GM20431 (cell line): ENCODE measurements around the gene UBE2I.

Experiments used
- in situ Hi-C: fragments of 300-500 bp; cut with MseI, MboI; formaldehyde crosslinking; loops from one replicate; pipeline ENCODE4 v1.15.0; 2020; ENCODE audit warnings: low sequenced_read_pairs; ENCODE audit not compliant: unreplicated experiment

Gene UBE2I

DNA sequence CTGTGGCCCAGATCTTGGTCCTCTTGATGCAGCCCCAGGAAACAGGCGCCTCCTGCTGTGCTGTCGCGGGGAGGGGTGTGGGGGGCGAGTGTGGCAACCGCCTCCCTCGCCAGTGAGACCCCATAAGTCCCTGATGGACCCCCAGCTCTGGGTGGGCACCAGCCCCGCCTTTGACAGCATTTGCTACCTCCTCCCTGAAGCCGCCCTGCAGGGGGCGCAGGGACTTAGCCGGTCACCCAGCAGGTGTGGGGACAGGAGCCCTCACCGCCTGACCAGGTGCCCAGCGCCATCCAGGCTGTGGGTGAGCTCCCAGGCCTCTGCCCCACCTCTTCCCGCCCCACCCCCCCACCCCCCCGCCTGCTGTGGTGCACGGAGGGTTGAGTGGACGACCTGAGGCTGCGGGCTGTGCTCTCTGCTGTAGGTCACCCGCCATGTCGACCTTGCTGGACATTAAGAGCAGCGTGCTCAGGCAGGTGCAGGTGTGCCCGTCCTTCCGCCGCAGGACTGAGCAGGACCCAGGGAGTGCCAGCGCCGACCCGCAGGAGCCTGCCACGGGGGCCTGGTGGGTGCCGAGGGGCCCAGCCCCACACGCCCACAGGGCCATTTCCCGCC lies 28.8 kb downstream of the UBE2I start:
- in situ Hi-C loops = no loop called here

DNA sequence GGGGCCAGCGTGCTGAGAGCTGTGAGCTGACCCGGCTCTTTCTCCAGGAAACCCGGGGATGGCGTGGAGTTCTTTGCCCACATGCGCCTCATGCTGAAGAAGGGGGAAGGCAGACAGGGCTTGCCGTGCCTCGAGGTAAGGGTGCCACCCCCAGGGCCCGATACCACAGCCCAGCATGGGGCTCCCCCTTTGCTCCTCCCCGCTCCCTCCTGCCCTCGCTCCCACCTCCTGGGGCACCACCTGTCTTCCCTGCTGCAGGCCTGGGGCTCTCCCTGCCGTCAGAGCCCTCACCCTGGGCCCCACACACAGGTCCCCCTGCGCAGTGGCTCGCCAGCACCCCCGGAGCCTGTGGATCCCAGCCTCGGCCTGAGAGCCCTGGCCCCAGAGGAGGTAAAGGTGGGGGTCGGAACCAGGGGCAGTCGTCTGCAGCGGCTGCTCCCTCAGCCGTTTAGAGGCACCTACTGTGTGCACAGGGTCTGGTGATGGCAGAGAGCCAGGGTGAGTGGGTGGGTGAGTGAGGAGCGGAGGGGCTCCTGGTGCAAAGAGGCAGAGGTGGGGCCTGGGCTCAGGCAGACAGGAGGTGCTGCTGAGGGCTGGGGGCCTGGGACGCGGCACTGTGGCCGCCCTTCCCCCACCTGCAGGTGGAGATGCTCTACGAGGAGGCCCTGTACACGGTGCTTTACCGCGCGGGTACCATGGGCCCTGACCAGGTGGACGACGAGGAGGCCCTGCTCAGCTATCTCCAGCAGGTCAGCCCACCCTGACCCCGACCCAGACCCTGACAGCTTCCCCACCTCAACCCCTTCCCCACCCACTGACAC lies 29.6 kb downstream of the UBE2I start:
- in situ Hi-C loops = no loop called here

DNA sequence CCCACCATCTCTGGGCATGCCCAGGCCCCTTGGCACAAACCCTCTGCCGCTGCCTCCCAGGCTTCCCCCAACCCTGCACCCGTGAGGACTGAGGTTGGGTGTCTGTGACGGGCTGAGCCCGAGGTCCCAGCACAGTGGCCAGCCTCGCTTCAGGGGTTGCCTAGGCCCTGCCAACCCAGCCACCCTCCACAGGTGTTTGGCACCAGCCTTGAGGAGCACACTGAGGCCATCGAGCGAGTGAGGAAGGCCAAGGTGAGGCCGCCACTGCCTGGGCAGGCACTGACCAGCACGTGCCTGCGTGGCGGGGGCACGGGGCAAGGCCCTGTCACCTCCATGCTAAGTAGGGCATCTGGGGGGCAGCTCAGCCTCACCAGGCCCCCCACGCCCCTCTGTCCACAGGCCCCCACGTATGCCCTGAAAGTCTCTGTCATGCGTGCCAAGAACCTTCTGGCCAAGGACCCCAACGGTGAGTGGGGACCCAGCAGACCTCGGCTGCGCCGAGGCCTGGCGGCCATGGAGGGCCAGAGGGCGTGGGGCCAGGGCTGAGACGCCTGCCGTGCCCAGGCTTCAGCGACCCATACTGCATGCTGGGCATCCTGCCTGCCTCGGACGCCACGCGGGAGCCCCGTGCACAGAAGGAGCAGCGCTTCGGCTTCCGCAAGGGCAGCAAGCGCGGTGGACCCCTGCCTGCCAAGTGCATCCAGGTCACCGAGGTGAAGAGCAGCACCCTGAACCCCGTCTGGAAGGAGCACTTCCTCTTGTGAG lies 31.5 kb downstream of the UBE2I start:
- in situ Hi-C loops = no loop called here

DNA sequence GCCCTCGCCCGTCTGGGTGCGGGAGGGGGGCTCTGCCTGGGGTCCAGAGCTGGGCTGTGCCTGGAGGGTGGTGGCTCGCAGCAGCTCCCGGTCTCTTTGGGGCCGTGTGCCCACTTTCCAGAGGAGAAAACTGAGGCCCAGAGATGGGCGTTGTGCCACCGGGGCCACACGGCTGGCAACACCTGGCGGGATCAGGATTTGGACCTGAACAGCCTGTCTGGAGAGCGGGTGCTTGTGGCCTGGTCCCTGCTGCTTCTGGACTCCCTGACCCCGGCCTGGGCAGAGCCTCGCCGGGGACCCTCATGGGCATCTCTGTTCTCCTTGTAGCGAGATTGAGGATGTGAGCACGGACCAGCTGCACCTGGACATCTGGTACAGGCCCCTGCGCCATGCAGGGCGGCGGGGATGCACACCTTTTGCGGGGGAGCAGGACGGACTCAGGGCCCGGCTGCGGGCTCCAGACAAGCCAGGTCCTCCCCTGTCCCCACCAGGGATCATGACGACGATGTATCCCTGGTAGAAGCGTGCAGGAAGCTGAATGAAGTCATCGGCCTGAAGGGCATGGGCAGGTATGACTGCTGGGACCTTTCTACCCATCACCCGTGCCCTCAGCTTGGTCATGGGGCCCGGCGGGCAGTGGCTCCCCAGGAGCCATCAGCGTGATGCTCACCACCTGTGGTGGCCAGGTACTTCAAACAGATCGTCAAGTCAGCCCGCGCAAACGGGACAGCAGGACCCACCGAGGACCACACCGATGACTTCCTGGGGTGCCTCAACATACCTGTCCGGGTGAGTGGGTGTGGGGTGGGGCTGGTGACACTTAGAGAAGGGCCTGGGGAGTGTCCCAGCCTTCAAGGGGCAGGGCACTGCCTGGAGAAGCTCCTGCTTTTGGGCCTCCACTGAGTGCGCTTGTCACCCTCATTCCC lies 32.3 kb downstream of the UBE2I start:
- in situ Hi-C loops = no loop called here

DNA sequence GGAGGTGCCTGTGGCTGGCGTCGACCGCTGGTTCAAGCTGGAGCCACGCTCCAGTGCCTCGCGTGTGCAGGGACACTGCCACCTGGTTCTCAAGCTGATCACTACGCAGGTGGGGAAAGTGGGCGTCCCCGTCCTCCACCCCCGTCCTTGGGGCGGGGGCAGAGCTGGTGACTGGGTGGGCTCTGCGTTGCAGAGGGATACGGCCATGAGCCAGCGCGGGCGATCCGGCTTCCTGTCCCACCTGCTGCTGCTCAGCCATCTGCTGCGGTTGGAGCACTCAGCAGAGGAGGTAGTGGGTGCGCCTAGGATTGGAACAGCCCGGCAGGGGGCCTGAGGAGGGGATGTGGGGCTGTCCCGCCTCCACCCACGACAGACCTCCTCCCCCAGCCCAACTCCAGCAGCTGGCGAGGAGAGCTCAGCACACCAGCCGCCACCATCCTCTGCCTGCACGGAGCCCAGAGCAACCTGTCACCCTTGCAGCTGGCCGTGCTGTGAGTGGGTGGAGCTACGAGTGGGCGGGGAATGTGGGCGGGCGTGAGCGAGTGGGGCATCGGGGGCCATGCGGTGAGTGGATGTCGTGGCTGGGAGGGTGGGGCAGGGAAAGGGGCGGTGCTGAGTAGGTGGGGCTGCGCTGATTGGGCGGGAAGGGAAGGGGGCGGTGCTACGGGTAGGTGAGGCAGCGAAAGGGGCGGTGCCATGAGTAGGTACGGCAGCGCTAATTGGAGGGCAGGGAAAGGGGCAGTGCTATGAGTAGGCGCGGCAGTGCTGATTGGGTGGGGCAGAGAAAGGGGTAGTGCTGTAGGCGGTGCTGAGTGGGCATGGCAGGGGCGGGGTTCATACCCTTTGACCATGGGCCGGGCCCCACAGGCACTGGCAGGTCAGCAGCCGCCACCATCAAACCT lies 33.3 kb downstream of the UBE2I start:
- in situ Hi-C loops = no loop called here

DNA sequence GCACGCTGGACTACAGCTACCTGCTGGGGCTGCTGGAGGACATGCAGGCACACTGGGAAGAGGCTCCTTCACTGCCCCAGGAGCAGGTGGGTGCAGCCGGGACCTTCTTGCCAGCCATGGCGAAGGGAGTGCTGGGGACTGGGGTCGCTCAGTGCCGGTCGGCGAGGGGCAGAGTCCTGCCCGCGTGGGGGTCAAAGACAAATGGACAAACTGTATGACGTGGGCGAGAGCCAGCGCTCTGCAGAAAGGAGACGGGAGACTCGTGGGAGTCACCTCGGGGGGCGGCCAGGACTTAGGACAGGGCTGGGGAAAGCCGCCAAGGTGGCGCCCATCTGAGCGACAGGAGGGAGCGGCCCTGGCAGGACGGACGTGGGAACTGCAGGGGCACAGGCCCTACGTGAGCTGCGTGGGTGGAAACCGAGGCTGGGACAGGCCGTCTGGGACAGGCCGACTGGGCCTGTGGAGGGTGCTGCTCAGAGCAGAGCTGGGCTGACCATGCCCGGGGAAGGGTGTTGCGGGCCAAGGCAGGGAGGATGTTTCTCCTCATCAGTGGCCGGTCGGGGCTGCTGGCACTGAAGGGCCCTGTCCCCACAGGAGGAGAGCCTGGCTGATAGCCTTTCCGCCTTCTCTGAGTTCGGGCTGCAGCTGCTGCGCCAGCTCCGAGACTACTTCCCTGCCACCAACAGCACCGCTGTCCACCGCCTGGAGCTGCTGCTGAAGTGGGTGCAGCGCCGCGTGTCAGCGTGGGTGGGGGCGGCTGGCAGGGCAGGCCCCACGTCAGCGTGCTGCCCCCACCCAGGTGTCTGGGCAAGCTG lies 34.2 kb downstream of the UBE2I start:
- in situ Hi-C loops = no loop called here

DNA sequence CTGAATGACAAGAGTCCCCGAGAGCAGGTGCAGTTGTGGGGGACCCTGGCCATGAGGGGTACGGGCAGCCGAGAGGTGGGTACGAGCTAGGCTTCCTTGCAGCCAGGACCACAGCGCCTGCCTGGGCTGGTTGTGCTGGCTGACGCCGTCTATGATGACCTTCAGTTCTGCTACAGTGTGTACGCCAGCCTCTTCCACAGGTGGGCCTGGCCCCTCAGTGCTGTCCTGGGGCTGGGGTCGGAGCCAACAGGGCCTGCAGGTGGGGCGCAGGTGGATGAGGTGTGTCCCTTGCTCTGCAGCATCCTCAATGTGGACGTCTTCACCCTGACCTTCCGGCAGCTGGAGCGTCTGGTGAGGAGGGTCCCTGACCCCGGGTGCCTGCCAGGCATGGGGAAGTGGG lies 35.1 kb downstream of the UBE2I start:
- in situ Hi-C loops = no loop called here

DNA sequence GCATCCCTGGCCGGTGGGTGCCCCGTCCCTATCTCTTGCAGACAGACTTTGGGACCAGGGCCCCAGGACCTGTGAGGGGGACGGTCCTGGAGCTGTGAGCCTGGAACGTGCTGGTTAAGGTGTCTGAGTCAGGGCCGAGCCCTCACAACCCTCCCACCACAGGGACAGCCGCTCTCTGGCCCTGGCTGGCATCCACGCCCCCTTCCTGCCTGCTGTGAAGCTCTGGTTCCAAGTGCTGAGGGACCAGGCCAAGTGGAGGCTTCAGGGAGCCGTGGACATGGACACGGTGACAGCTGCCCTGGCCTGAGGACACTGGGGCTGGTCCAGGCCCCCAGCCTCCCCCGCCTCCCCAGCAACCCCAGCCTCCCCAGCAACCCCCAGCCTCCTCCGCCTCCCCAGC lies 35.7 kb downstream of the UBE2I start:
- in situ Hi-C loops = no loop called here

DNA sequence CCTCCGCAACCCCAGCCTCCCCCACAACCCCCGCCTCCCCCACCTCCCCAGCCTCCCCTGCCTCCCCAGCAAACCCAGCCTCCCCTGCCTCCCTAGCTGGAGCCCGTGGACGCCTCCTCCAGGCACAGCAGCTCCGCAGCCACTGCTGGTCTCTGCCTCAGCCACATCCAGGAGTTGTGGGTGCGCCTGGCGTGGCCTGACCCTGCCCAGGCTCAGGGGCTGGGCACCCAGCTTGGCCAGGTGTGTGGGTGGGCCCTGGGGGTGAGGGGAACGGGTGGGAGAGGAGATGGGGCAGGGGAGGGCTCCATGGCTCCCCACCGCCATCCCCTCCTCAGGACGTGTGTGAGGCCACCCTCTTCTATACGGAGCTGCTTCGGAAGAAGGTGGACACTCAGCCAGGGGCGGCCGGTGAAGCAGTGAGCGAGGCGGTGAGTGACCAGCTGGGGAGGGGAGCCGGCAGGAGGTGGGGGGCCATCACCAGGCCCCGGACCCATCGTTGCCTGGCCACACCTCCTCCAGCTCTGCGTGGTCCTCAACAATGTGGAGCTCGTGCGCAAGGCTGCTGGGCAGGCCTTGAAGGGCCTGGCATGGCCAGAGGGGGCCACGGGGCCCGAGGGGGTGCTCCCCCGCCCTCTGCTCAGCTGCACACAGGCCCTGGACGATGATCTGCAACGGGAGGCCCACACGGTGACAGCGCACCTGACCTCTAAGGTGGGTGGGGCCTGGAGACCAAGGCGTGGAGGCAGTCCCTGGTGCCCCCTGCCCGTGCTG lies 36.4 kb downstream of the UBE2I start:
- in situ Hi-C loops = no loop called here

DNA sequence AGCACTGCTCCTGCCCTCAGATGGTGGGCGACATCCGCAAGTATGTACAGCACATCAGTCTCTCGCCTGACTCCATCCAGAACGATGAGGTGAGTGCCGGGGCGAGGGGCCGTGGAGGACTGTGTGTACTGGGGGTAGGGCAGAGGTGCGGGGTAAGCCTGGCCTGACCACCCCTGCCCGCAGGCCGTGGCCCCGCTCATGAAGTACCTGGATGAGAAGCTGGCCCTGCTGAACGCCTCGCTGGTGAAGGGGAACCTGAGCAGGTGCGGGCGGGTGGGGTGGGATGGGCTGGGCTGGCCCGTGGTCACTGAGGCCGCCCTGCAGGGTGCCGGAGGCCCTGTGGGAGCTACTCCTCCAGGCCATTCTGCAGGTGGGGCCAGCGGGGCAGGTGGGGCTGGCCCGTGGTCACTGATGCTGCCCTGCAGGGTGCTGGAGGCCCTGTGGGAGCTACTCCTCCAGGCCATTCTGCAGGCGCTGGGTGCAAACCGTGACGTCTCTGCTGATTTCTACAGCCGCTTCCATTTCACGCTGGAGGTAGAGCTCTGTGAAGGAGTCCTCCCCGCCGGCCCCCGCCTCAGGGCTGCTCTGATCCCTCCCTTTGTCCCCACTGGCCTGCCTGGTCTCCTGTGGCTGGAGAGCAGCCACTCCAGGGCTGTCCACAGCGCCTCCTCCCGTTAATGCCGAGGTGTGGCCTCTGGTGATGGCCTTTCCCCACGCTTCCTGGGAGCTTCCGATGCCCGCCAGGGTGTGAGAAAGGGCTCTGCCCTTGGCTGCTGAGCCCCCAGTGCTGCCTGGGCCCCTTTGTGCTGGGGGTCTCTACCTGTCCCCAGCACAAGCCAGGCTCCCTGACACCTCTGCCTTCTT lies 37.2 kb downstream of the UBE2I start:
- in situ Hi-C loops = no loop called here

DNA sequence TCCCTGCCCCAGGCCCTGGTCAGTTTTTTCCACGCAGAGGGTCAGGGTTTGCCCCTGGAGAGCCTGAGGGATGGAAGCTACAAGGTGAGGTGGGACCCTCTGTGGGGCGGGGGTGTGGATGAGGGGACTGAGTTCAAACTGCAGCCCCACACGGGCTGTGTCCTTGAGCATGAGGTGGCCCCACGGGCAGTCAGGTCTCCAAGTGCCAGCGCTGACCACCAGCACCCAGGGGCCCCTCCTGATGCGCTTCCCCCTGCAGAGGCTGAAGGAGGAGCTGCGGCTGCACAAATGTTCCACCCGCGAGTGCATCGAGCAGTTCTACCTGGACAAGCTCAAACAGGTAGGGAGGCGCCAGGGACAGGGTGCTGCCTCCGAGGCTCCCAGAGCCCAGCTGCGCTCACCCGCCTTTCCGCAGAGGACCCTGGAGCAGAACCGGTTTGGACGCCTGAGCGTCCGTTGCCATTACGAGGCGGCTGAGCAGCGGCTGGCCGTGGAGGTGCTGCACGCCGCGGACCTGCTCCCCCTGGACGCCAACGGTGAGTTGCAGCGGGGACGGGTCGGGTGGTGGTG lies 37.9 kb downstream of the UBE2I start:
- in situ Hi-C loops = no loop called here

DNA sequence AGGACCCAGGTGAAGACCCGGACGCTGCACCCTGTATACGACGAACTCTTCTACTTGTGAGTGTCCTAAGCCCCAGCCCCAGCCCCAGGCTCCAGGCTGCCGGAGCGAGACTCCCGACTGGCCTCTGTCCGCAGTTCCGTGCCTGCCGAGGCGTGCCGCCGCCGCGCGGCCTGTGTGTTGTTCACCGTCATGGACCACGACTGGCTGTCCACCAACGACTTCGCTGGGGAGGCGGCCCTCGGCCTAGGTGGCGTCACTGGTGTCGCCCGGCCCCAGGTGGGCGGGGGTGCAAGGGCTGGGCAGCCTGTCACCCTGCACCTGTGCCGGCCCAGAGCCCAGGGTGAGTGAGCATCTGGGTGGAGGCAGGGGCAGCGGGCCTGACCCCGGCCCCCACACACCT lies 38.5 kb downstream of the UBE2I start:
- in situ Hi-C loops = no loop called here

DNA sequence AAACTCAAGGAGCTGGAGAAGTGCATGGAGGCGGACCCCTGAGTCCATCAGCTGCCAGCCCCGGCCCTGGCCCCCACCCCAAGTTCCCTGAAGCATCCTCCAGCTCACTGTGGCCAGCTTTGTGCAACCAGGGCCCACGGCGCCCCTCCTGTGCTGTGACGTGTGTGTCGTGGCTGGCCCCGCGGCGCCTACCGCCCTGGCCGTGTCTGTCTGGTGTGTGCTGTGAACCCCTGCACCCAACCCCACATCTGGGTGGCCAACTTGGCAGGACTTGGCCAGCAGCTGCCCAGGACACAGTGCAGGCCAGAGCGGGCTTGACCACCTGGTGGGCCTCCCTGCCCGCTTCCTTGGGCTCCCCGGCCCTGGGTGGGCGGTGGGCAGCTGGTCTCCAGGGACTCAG lies 39.0 kb downstream of the UBE2I start:
- in situ Hi-C loops = no loop called here

DNA sequence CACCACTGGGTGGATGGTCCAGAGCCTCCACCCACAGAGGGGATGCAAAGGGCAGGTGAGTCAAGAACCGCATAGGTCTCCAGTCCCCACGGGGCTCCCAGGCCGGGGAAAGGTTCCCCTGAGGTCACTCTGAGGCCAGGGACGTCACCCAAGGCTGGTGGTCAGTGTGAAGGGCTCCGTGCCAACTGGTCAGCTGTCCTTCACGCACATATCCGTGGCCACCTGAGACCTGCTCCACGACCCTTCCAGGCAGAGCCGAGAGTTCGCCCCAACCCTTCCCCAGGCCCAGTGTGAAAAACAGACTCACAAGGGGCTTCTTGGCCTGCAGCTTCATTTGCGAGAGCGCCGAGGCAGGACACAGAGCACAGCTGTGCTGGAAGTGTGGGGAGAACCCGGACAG lies 39.5 kb downstream of the UBE2I start:
- in situ Hi-C loops = no loop called here

DNA sequence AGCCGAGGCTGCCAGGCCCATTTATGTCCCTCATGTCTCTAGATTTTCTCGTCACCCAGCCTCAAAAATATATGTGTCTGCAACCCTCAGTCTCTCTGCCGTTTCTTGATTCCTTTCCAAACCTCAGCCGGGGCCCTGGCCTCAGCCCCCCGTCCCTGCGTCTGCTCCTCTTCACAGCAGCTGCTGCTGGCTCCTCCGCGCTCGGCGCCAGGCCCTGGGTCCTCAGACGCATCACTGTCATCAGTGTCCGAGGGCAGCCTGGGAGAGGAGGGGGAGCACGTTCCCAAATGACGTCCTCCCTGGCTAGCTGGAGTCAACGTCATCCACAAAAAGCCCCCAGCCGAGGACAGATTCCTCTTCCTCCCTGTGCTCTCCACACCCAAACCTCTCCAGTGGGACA lies 39.9 kb downstream of the UBE2I start:
- in situ Hi-C loops = no loop called here

DNA sequence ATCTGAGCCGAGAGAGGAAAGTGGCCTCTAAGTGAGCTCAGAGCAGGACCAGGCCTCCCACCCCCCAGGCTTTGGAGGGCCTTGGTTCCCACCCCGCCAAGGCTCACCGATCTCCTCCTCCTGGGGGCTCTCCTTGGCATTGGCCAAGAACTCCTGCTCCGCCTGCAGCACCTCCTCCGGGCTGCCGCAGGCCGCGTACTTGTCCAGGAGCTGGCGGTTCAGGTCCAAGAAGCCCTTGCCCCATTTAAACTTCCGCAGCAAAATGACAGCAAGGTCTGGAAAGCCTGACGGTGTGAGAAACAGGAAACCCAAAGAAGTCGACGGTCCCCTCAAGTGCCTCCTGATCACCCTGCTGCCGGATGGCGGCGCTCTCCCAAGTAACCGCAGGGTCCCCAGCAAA lies 40.5 kb downstream of the UBE2I start:
- in situ Hi-C loops = no loop called here
